ENCODE data around the gene BCO2. TPM values are rescaled to one million over a fixed set of nuclear protein-coding genes. Genes with fewer than 3 reads are reported as not detected.

The BCO2 gene
- total RNA-seq, 1 donor from 2014 or later = 3.6 TPM

- peaks cover 5% of the 10 kb centered on the region for H3K36me3 Mint-ChIP-seq (ENCODE audit: insufficient read depth)
- H3K9me3 Mint-ChIP-seq (ENCODE audit: low read depth) = peaks cover 4% of the 10 kb centered on the region
- no peak for DNase-seq (ENCODE audit: low spot score, unreplicated experiment)
- peaks cover 10% of the 10 kb centered on the region for H3K4me1 Mint-ChIP-seq (ENCODE audit: low read depth)
- H3K27me3 Mint-ChIP-seq = peaks cover 4% of the 10 kb centered on the region
- TF ChIP-seq CTCF (IDR thresholded peaks at IDR 0.05; ENCODE audit: unreplicated experiment) = no peak
- H3K4me3 Mint-ChIP-seq (ENCODE audit: low read depth) = no peak overlapping the region
- no peak overlapping the region for H3K27ac Mint-ChIP-seq
These were observed 30.8 kb downstream of the BCO2 start for GRCh38 chr11:112206071-112206470.

- Mint-ChIP-seq H3K4me1 (ENCODE audit: low read depth) (no peaks in the 10 kb centered on the region), H3K27me3 (peaks cover 4% of the 10 kb centered on the region), H3K36me3 (ENCODE audit: insufficient read depth) (peaks cover 5% of the 10 kb centered on the region), H3K9me3 (ENCODE audit: low read depth) (peaks cover 4% of the 10 kb centered on the region), H3K27ac (no peak overlapping the region), H3K4me3 (ENCODE audit: low read depth) (no peak overlapping the region)
- DNase-seq (ENCODE audit: low spot score, unreplicated experiment) = no peak
- no peak for TF ChIP-seq CTCF (IDR thresholded peaks at IDR 0.05; ENCODE audit: unreplicated experiment)
These were observed 35.6 kb downstream of the BCO2 start for GRCh38 chr11:112210890-112211289.

- DNase-seq (ENCODE audit: low spot score, unreplicated experiment) = no peak
- H3K27me3 Mint-ChIP-seq = peaks cover 4% of the 10 kb centered on the region
- H3K9me3 Mint-ChIP-seq (ENCODE audit: low read depth) = peaks cover 4% of the 10 kb centered on the region
- peaks cover 2% of the 10 kb centered on the region for H3K4me1 Mint-ChIP-seq (ENCODE audit: low read depth)
- peaks cover 4% of the 10 kb centered on the region for H3K36me3 Mint-ChIP-seq (ENCODE audit: insufficient read depth)
- no peak for TF ChIP-seq CTCF (IDR thresholded peaks at IDR 0.05; ENCODE audit: unreplicated experiment)
- H3K27ac Mint-ChIP-seq = no peak overlapping the region
- no peak overlapping the region for H3K4me3 Mint-ChIP-seq (ENCODE audit: low read depth)
These were observed 36.2 kb downstream of the BCO2 start for GRCh38 chr11:112211536-112211935.

- DNase-seq (ENCODE audit: low spot score, unreplicated experiment) = no peak
- H3K36me3 Mint-ChIP-seq (ENCODE audit: insufficient read depth) = no peaks in the 10 kb centered on the region
- peaks cover 6% of the 10 kb centered on the region for H3K4me1 Mint-ChIP-seq (ENCODE audit: low read depth)
- no peak overlapping the region for H3K4me3 Mint-ChIP-seq (ENCODE audit: low read depth)
- H3K9me3 Mint-ChIP-seq (ENCODE audit: low read depth) = no peaks in the 10 kb centered on the region
- H3K27ac Mint-ChIP-seq = no peak overlapping the region
- peaks cover 4% of the 10 kb centered on the region for H3K27me3 Mint-ChIP-seq
- no peak for TF ChIP-seq CTCF (IDR thresholded peaks at IDR 0.05; ENCODE audit: unreplicated experiment)
These were observed 37.0 kb downstream of the BCO2 start for GRCh38 chr11:112212290-112212689.

GRCh38 chr11:112212710-112213109 is 37.4 kb downstream of the BCO2 start:
- Mint-ChIP-seq H3K27me3 (peaks cover 4% of the 10 kb centered on the region), H3K4me1 (ENCODE audit: low read depth) (peaks cover 6% of the 10 kb centered on the region), H3K36me3 (ENCODE audit: insufficient read depth) (no peaks in the 10 kb centered on the region), H3K4me3 (ENCODE audit: low read depth) (no peak overlapping the region), H3K27ac (no peak overlapping the region), H3K9me3 (ENCODE audit: low read depth) (no peaks in the 10 kb centered on the region)
- no peak for TF ChIP-seq CTCF (IDR thresholded peaks at IDR 0.05; ENCODE audit: unreplicated experiment)
- no peak for DNase-seq (ENCODE audit: low spot score, unreplicated experiment)
